Keratinocyte (primary cell): ENCODE results near the gene HMGCS2.

Source experiments
- EZH2 ChIP-seq: IDR thresholded peaks from one replicate; pipeline ENCODE4 v1.6.1; 2012; ENCODE audit warnings: inconsistent platforms, mild to moderate bottlenecking, low read length, moderate library complexity
- TF ChIP-seq, protein P1 (sequence below), 3 experiments: IDR thresholded peaks in 1 of 3; conservative IDR thresholded peaks in 1 of 3; optimal IDR thresholded peaks in 1 of 3; 2 replicates in 2 of 3; 3 replicates in 1 of 3; pipeline versions ENCODE3 to v1.5.1; 2011; ENCODE audit warnings: low read length in 3 of 3, mild to moderate bottlenecking in 3 of 3, moderate library complexity in 2 of 3, control low read depth in 1 of 3, inconsistent platforms in 1 of 3; ENCODE audit not compliant: insufficient read depth in 2 of 3; ENCODE audit errors: extremely low read depth in 1 of 3

DNA sequence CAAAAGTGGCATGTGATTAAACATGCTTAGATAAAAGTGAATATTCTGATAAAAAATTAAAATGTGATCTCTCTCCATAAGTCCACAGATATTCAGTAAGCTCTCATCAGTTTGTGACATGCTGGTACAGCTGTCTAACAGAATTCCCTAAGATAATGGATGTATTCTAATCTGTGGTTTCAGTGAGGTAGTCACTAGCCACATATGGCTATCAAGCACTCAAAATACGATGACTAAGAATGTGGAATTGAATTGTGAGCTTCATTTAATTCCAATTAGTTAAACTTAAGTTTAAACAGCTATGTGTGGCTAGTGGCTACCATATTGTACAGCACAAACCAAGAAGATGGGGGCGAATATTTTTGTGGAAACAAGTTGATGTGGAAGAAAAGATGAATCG lies 46.7 kb upstream of the HMGCS2 start:
- TF ChIP-seq, protein P1, sequence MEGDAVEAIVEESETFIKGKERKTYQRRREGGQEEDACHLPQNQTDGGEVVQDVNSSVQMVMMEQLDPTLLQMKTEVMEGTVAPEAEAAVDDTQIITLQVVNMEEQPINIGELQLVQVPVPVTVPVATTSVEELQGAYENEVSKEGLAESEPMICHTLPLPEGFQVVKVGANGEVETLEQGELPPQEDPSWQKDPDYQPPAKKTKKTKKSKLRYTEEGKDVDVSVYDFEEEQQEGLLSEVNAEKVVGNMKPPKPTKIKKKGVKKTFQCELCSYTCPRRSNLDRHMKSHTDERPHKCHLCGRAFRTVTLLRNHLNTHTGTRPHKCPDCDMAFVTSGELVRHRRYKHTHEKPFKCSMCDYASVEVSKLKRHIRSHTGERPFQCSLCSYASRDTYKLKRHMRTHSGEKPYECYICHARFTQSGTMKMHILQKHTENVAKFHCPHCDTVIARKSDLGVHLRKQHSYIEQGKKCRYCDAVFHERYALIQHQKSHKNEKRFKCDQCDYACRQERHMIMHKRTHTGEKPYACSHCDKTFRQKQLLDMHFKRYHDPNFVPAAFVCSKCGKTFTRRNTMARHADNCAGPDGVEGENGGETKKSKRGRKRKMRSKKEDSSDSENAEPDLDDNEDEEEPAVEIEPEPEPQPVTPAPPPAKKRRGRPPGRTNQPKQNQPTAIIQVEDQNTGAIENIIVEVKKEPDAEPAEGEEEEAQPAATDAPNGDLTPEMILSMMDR (optimal IDR thresholded peaks at IDR 0.05 in 1 of 3, IDR thresholded peaks at IDR 0.05 in 1 of 3, conservative IDR thresholded peaks at IDR 0.05 in 1 of 3; ENCODE audit: extremely low read depth in 1 of 3, insufficient read depth in 2 of 3, low read length in 3 of 3): no peak
- TF ChIP-seq EZH2: no peak
